COLO668 (cell line): ENCODE data around the gene GPR34.

Source experiments
- DNase-seq: peaks from one replicate; lab custom pipeline; 2025; ENCODE audit not compliant: unreplicated experiment; lab: John Stamatoyannopoulos, UW

Gene GPR34

DNA sequence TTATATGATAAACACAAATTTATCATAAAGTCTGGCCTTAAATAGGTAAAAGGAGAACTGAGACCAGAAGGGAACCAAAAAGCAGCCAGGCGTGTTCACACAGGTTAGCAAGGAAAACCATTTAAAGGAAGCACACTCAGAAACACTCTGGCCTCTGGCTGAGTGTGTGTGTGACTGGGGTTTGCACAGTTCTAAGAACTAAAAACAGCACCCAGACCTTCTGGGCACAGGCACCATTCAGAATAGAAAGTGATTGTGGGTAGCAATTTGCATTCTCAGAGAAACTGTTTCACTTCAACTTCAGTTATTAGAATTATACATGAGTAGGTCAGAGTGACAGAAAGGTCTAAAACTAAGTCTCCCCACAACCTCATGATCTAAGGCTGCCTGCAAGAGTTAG, 45.2 kb downstream of the GPR34 start:
- no peak for DNase-seq

DNA sequence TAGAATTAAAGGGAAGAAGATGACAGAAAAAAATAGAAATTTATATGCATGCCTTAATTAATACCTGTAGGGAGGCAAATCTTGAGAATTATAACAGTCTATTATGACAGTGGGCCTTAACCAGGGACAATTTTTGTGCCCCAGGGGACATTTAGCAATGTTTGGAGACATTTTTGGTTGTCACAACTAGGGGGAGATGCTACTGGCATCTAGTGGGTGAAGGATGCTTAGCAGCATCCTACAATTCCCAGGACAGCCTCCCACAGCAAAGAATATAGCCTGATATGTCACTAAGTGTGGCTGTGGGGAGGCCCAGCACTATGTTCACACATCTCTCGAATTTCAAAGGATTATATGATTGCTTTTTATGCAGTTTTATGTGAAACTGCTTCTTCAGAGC, 45.8 kb downstream of the GPR34 start:
- DNase-seq: no peak

DNA sequence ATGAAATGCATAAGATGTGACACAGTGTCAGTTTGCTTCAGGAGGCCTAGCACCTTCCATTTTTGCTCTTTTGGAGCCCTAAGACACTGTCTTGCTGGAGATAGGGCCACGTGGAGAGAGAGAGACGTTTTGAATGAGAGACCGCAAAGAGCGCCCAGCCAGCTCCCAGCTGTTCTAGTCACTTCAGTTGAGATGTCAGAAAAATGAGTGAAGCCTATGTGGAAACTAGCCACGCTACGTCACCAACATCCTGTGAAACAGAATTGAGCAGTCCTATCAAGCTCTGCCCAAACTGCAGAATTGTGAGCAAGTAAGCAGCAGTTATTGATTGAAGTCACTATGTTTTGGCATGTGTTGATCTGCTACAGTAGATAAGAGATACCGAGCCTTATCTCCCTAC, 48.3 kb downstream of the GPR34 start:
- DNase-seq: no peak

DNA sequence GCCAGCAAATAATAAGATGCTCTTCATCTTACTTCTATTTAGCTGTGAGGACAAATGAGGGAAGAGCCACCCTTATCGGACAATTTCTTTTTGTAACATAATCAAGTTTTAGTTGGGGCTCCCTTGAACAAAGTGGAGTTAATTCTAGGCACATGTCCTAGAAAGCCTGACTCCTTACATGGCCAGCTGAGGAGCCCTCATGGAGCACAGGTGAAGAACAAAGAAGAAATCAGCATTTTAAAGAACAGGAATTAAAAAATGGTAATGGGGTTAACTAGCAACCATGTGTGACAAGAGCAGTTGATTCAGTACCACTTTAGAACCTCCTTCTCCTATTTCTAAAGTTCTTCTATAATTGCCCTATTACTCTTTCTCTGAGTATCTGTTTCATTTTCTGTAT, 51.1 kb downstream of the GPR34 start:
- DNase-seq: no peak
